SK-N-SH (cell line): Measurements from ENCODE around the gene MIF.

ENCODE experiments used
- CHD2 ChIP-seq: fragments of 150-350 bp; IDR thresholded peaks from 2 replicates; pipeline ENCODE4 v1.6.1; 2018; ENCODE audit warnings: low read length; ENCODE audit not compliant: partially characterized antibody
- JUND ChIP-seq: IDR thresholded peaks from 2 replicates; pipeline ENCODE4 v1.4.0; 2012
- POLR2AphosphoS5 ChIP-seq: IDR thresholded peaks from 2 replicates; pipeline ENCODE4 v1.6.1; 2012; ENCODE audit warnings: low read depth, low read length
- REST ChIP-seq: IDR thresholded peaks from 2 replicates; pipeline ENCODE4 v1.6.1; 2012; ENCODE audit warnings: mild to moderate bottlenecking, low read depth, low read length, moderate library complexity
- RFX5 ChIP-seq: IDR thresholded peaks from 2 replicates; pipeline ENCODE4 v1.6.1; 2012; ENCODE audit warnings: mild to moderate bottlenecking, improper control_type of control experiment, low read length

GRCh38 chr22:23877566-23877965 lies 16.6 kb upstream of the MIF start:
- TF ChIP-seq JUND (no peak), CHD2 (no peak), POLR2AphosphoS5 (no peak), REST (no peak), RFX5 (no peak)
